Breast epithelium (tissue), 4 donors: Measurements from ENCODE around the gene PLEKHF1. TPM values are rescaled to one million over a fixed set of nuclear protein-coding genes. Genes with fewer than 3 reads are reported as not detected.

ENCODE experiments used
- DNase-seq, 2 donors: peaks; one replicate each; pipeline ENCODE4 v3.0.0-alpha.2; 2019; ENCODE audit warnings: low spot score in 2 of 2
- H3K27ac ChIP-seq, 2 donors: fragments of 200-600 bp; sonication (generic) in 1 of 2; one replicate each; pipeline ENCODE4 v1.5.1; 2016 to 2019; ENCODE audit warnings: mild to moderate bottlenecking in 1 of 2
- H3K27me3 ChIP-seq, 2 donors: fragments of 200-600 bp; sonication (generic) in 1 of 2; one replicate each; pipeline versions ENCODE4 v1.5.1 to v1.6.0; 2017 to 2019; ENCODE audit warnings: control low read depth in 1 of 2, mild to moderate bottlenecking in 1 of 2
- H3K36me3 ChIP-seq: fragments of 200-600 bp; one replicate; pipeline ENCODE4 v1.5.1; 2019
- H3K4me1 ChIP-seq, 2 donors: fragments of 200-600 bp; sonication (generic); one replicate each; pipeline ENCODE4 v1.5.1; 2016 to 2019; ENCODE audit warnings: control low read depth in 1 of 2
- H3K4me3 ChIP-seq, 3 donors: fragments of 200-600 bp; sonication (generic); 1 replicate in 2 of 3; 2 replicates in 1 of 3; pipeline ENCODE4 v1.5.1; 2016 to 2019; ENCODE audit warnings: mild to moderate bottlenecking in 3 of 3, moderate library complexity in 2 of 3
- H3K9me3 ChIP-seq, 2 donors: fragments of 200-600 bp; sonication (generic) in 1 of 2; one replicate each; pipeline ENCODE4 v1.5.1; 2016 to 2019; ENCODE audit warnings: control low read depth in 1 of 2
- CTCF ChIP-seq, 3 donors: fragments of 450-650 bp; IDR thresholded peaks; one replicate each; pipeline ENCODE4 v1.5.1; 2016 to 2017; ENCODE audit warnings: antibody characterized with exemption in 3 of 3, mild to moderate bottlenecking in 3 of 3, moderate library complexity in 3 of 3
- POLR2A ChIP-seq: fragments of 450-650 bp; IDR thresholded peaks from one replicate; pipeline ENCODE4 v1.6.1; 2016; ENCODE audit warnings: antibody characterized with exemption, mild to moderate bottlenecking, moderate library complexity
- POLR2AphosphoS5 ChIP-seq, 3 donors: sonication (generic); formaldehyde crosslinking; IDR thresholded peaks; one replicate each; pipeline ENCODE4 v1.6.1; 2017; ENCODE audit warnings: antibody characterized with exemption in 3 of 3
- intact Hi-C: fragments of 100-400 bp; cut with DNase I; formaldehyde crosslinking; loops from one replicate; pipeline ENCODE4 v1.15.1; 2023; ENCODE audit warnings: low total_unique reads
- total RNA-seq, 3 donors: library from RNA; depleted of rRNA; stranded (reverse); fragments of >200 nt; gene quantifications; one replicate each; pipeline ENCODE4 v1.1.0, GENCODE V29; 2016

Gene PLEKHF1
- total RNA-seq, 3 donors from 2014 or later: 29.8 to 71.4 (median 58.7) TPM

- Histone ChIP-seq H3K4me1 (peaks cover 20 to 51% of the 10 kb centered on the region in 2 donors), H3K9me3 (no peaks in the 10 kb centered on the region), H3K36me3 (peaks cover 6% of the 10 kb centered on the region), H3K27me3 (no peaks in the 10 kb centered on the region), H3K27ac (peak overlapping the region; percentile 54 to 72), H3K4me3 (no peak overlapping the region)
- intact Hi-C loops: no loop called here
- TF ChIP-seq POLR2AphosphoS5 (IDR thresholded peaks at IDR 0.05): no peak
- no peak for TF ChIP-seq CTCF (IDR thresholded peaks at IDR 0.05)
- no peak for TF ChIP-seq POLR2A
- peak in 1 of 2 donors; percentile 49 for DNase-seq
These were observed 8.4 kb downstream of the PLEKHF1 start for GRCh38 chr19:29673451-29674371.

GRCh38 chr19:29674374-29675119, 9.3 kb downstream of the PLEKHF1 start:
- DNase-seq: peak in 1 of 2 donors; percentile 20
- Histone ChIP-seq H3K4me3 (no peak overlapping the region), H3K4me1 (peaks cover 24 to 56% of the 10 kb centered on the region in 2 donors), H3K27me3 (no peaks in the 10 kb centered on the region), H3K36me3 (peaks cover 6% of the 10 kb centered on the region), H3K9me3 (no peaks in the 10 kb centered on the region), H3K27ac (no peak overlapping the region)
- intact Hi-C loops: no loop called here
- TF ChIP-seq POLR2A: no peak
- no peak for TF ChIP-seq POLR2AphosphoS5 (IDR thresholded peaks at IDR 0.05)
- no peak for TF ChIP-seq CTCF (IDR thresholded peaks at IDR 0.05)

- H3K27me3 ChIP-seq: no peaks in the 10 kb centered on the region
- H3K9me3 ChIP-seq: no peaks in the 10 kb centered on the region
- peak in 1 of 2 donors; percentile 19 for DNase-seq
- no peak overlapping the region for H3K4me3 ChIP-seq
- intact Hi-C loops: no loop called here
- H3K36me3 ChIP-seq: peaks cover 6% of the 10 kb centered on the region
- TF ChIP-seq CTCF (IDR thresholded peaks at IDR 0.05) (no peak), POLR2AphosphoS5 (IDR thresholded peaks at IDR 0.05) (no peak), POLR2A (no peak)
- H3K27ac ChIP-seq: peak overlapping the region; percentile 67 to 82
- H3K4me1 ChIP-seq: peaks cover 24 to 62% of the 10 kb centered on the region in 2 donors
These were observed 9.9 kb downstream of the PLEKHF1 start for GRCh38 chr19:29675120-29675649.

GRCh38 chr19:29675650-29676186, 10.5 kb downstream of the PLEKHF1 start:
- no peaks in the 10 kb centered on the region for H3K27me3 ChIP-seq
- H3K9me3 ChIP-seq: no peaks in the 10 kb centered on the region
- no peak overlapping the region for H3K4me3 ChIP-seq
- DNase-seq: no peak
- TF ChIP-seq POLR2A (no peak), CTCF (IDR thresholded peaks at IDR 0.05) (no peak), POLR2AphosphoS5 (IDR thresholded peaks at IDR 0.05) (no peak)
- intact Hi-C loops: no loop called here
- peak overlapping the region; percentile 67 to 82 for H3K27ac ChIP-seq
- H3K4me1 ChIP-seq: peaks cover 26 to 67% of the 10 kb centered on the region in 2 donors
- peaks cover 6% of the 10 kb centered on the region for H3K36me3 ChIP-seq
